Vagina (tissue), 2 donors: ENCODE data around the gene CISH.

Source experiments
- CTCF ChIP-seq, 3 experiments: fragments of 450-650 bp in 2 of 3; fragments of 200-600 bp in 1 of 3; sonication (generic) in 1 of 3; IDR thresholded peaks; one replicate each; pipeline ENCODE4 v1.5.1; 2017 to 2019; ENCODE audit warnings: antibody characterized with exemption in 3 of 3, mild to moderate bottlenecking in 2 of 3, moderate library complexity in 2 of 3
- POLR2A ChIP-seq, 2 donors: fragments of 450-650 bp; IDR thresholded peaks; one replicate each; pipeline ENCODE4 v1.6.1; 2017; ENCODE audit warnings: antibody characterized with exemption in 2 of 2, mild to moderate bottlenecking in 2 of 2, moderate library complexity in 2 of 2
- POLR2AphosphoS5 ChIP-seq, 2 donors: sonication (generic); formaldehyde crosslinking; IDR thresholded peaks; one replicate each; pipeline ENCODE4 v1.9.0; 2017; ENCODE audit warnings: antibody characterized with exemption in 2 of 2, mild to moderate bottlenecking in 2 of 2, low read depth in 1 of 2; ENCODE audit not compliant: insufficient read depth in 1 of 2

GRCh38 chr3:50573566-50574443 is 37.8 kb downstream of the CISH start:
- no peak for TF ChIP-seq CTCF (IDR thresholded peaks at IDR 0.05)
- no peak for TF ChIP-seq POLR2A (IDR thresholded peaks at IDR 0.05)
- TF ChIP-seq POLR2AphosphoS5 (IDR thresholded peaks at IDR 0.05; ENCODE audit: insufficient read depth in 1 of 2, low read depth in 1 of 2), result no peak
